SK-N-MC (cell line): ENCODE measurements around the gene LSM8.

Experiments used
- FOXP2 ChIP-seq: optimal IDR thresholded peaks from 2 replicates; pipeline ENCODE3; 2011; ENCODE audit warnings: mild to moderate bottlenecking, moderate library complexity; ENCODE audit not compliant: insufficient read depth; ENCODE audit errors: extremely low read length, control extremely low read depth
- POLR2AphosphoS5 ChIP-seq: IDR thresholded peaks from 2 replicates; pipeline ENCODE4 v1.6.1; 2012; ENCODE audit warnings: mild to moderate bottlenecking, low read depth, low read length, borderline replicate concordance

DNA sequence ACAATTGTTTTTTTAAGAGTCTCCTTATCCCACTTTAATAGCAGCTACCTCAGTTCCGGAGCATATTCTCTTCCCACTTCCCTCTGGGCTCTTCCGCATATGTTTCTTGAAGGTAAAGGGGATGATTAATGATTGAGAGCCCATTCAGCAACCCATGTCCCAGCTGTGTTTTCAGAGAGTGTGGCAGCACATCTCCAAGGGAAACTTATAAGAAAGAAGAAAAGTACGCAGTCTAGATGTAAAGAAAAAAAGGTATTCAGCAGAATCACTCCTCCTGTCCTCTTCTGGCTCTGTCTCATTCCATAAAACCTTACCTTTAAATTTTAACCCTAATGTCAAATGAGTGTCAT is 30.8 kb downstream of the LSM8 start:
- TF ChIP-seq FOXP2, result no peak
- TF ChIP-seq POLR2AphosphoS5, result no peak
